GM12892 (cell line): ENCODE measurements around the gene KLHL35.

Source experiments
- POLR2A ChIP-seq: IDR thresholded peaks from 2 replicates; pipeline ENCODE4 v1.6.1; 2011; ENCODE audit warnings: low read depth, low read length, control low read depth
- POLR2AphosphoS5 ChIP-seq: IDR thresholded peaks from 2 replicates; pipeline ENCODE4 v1.6.1; 2011; ENCODE audit warnings: low read depth, low read length, control low read depth
- TAF1 ChIP-seq: IDR thresholded peaks from 2 replicates; pipeline ENCODE4 v1.6.1; 2011; ENCODE audit warnings: low read depth, mild to moderate bottlenecking, control low read depth, low read length, borderline replicate concordance

DNA sequence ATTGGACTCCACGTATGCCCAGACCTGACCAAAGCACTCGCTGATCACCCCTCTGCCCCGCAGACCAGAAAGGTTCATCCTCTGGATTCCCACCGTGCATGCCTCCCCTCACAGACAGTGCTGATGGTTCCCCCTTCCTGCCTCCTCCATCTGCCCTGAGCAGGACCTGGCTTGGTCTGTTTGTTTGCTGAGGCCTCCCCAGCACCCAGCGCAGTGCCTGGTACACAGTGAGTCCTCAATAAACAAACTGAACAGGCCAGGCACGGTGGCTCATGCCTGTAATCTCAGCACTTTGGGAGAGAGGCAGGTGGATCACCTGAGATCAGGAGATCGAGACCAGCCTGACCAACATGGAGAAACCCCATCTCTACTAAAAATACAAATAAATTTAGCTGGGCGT, 57.4 kb downstream of the KLHL35 start:
- TF ChIP-seq POLR2AphosphoS5 (no peak), POLR2A (no peak), TAF1 (no peak)
